8988T (cell line): ENCODE measurements around the gene SLC30A7.
"Not testable (repeated sequence)": the region's sequence is repeated elsewhere in the genome, so short reads cannot be mapped to it uniquely, and the experiment has no call there.

Source experiments
- DNase-seq: peaks from one replicate; pipeline ENCODE4 v3.0.0; 2011

The SLC30A7 gene

DNA sequence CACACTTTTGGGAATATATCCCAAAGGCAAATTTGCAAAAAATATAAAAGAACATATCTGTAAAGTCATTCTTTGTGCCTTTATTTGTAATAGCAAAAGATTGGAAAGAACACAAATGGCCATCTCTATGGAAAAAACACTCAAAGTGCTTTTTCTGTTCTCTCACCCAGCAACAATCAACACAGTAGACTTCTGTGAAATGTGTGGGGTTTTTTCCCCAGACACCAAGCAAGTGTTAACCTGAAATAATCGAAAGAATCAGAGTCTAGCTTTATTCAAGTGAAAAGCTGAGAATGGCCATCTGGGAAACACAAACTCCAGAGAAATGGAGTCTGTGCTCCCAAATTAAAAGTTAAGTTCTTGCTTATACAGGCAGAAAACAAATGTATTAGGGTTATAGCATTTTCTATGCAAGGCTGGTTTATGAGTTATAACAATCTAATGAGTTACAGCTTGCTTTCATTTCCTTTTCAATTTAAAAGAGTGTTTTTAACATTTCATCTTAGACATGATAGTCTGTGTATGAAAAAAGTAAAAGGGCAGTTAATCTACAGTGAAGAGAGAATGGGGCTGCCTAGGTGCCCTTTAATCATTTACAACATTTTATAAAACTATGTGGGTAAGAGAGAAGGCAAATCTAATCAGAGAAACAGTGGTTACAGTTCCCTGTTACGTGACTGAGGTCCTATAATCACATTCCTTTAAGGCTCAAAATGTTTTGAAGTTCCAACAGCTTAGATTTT lies 46.6 kb downstream of the SLC30A7 start:
- no peak for DNase-seq

DNA sequence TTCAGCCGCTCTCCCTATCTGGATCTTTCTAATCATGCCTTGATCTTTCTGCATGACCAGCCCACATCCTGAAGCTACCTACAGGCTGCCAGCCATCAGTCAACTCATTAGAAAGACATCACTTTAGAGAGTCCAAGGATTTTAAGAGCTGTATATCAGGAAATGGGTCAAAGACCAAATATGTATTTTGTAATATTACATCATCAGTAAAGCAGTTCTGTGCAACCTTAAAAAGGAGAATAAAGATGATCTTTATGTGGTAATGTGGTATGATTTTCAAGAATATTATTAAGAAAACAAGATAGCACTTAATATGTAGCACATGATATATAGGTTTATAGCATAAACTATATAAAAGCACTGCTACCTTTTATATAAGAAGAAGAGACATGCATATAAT lies 47.6 kb downstream of the SLC30A7 start:
- DNase-seq, result no peak

DNA sequence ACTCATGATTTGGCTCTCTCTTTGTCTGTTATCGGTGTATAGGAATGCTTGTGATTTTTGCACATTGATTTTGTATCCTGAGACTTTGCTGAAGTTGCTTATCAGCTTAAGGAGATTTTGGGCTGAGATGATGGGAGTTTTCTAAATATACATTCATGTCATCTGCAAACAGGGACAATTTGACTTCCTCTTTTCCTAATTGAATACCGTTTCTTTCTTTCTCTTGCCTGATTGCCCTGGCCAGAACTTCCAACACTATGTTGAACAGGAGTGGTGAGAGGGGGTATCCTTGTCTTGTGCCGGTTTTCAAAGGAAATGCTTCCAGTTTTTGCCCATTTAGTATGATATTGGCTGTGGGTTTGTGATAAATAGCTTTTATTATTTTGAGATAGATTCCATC lies 50.2 kb downstream of the SLC30A7 start:
- DNase-seq, result not testable (repeated sequence)

DNA sequence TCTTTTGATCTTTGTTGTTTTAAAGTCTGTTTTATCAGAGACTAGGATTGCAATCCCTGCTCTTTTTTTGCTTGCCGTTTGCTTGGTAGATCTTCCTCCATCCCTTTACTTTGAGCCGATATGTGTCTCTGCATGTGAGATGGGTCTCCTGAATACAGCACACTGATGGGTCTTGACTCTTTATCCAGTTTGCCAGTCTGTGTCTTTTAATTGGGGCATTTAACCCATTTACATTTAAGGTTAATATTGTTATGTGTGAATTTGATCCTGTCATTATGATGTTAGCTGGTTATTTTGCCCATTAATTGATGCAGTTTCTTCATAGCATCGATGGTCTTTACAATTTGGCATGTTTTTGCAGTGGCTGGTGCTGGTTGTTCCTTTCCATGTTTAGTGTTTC lies 51.9 kb downstream of the SLC30A7 start:
- DNase-seq, result not testable (repeated sequence)

DNA sequence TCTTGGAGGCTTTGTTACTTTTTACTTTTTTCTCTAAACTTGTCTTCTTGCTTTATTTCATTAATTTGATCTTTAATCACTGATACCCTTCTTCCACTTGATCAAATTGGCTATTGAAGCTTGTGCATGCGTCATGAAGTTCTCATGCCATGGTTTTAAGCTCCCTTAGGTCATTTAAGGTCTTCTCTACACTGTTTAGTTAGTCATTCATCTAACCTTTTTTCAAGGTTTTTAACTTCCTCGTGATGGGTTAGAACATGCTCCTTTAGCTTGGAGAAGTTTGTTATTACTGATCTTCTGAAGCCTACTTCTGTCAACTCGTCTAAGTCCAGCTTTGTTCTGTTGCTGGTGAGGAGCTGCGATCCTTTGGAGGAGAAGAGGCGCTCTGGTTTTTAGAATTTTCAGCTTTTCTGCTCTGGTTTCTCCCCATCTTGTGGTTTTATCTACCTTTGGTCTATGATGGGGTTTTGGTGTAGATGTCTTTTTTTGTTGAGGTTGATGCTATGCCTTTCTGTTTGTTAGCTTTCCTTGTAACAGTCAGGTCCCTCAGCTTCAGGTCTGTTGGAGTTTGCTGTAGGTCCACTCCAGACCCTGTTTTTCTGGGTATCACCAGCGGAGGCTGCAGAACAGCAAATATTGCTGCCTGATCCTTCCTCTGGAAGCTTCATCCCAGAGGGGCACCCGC lies 53.0 kb downstream of the SLC30A7 start:
- not testable (repeated sequence) for DNase-seq

DNA sequence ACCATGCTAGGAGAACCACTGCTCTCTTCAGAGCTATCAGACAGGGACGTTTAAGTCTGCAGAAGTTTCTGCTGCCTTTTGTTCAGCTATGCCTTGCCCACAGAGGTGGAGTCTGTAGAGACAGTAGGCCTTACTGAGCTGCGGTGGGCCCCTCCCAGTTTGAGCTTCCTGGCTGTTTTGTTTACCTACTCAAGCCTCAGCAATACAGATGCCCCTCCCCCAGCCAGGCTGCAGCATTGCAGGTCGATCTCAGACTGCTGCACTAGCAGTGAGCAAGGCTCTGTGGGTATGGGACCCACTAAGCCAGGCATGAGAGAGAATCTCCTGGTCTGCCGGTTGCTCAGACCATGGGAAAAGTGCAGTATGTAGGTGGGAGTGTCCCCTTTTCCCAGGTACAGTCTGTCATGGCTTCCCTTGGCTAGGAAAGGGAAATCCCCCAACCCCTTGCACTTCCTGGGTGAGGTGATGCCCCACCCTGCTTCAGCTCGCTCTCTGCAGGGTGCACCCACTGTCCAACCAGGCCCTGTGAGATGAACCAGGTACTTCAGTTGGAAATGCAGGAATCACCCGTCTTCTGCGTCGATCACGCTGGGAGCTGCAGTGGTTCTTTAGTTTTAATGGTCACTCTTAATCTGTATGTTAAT lies 53.7 kb downstream of the SLC30A7 start:
- DNase-seq, result not testable (repeated sequence)

DNA sequence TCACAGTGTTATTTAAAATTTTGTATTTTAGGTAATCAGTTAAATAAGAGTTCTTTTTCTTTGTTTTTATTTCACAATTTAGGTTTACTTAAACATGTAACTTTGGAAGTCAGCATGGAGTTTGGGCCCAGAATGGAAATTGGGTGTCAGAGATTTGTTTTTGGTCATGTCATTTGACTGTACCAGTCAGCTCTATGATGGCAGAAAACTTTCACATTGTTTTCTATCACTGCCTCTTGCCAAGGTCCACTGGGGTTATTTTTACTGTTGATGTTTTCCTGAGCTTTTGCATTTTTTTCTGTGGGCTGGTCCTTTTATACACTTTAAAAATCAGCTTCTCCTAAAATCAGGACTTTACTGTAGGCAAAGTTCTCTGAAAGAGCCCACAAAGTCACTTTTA lies 54.4 kb downstream of the SLC30A7 start:
- no peak for DNase-seq

DNA sequence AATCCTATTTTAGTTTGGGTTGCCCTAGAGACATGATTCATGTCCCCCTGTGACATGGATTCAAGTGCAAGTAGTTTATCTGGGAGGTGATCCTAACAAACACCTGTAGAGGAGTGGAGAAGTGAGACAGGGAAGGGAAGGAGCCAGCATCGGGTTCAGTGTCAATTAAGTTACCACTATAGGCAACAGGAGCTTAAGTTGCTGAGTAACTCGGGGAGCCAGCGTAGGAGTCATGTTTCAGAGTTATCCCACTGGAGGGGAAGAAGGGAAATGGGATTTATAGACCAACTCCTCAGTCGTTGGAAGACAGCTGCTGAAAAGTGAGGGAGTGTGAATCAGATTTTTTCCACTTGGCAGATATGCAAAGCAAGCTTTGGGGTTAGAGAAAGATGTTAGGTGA lies 54.9 kb downstream of the SLC30A7 start:
- no peak for DNase-seq

DNA sequence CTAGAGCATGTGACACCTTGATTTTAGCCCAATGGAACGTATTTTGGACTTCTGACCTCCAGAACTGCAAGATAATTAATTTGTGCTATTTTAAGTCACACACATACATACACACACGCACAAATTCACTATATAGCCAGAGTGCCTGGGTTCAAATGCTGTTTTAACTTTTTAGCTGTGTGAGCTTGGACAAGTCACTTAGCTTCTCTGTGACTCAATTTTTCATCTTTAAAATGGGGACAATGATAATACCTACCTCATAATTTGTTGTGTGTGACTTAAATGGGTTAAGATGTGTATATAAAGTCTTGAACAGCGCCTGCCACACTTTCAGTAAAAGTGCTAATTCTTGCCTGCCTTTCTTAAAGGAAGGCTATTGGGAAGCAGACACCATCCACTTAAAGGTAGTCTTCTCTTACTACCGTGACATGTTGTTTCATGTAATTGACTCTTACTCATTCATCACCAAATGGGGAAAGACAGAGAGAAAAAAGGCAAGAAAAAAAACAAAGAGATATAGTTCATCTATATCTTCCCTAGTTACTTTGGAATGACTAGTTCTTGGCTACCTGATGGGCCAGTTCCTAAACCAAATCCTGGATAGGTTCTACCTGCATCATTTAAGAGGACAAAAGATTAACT lies 56.3 kb downstream of the SLC30A7 start:
- no peak for DNase-seq

DNA sequence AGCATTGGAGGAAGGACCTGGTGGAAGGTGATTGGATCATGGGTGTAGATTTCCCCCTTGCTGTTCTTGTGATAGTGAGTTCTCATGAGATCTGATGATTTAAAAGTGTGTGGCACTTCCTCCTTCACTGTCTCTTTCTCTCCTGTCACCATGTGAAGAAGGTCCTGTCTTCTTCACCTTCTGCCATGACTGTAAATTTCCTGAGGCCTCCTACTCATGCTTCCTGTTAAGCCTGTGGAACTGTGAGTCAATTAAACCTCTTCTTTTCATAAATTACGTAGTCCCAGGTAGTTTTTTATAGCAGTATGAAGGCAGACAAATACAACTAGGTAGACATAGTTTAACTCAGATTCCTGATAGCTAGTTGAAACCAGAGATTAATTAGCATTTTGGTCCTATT lies 57.1 kb downstream of the SLC30A7 start:
- DNase-seq, result not testable (repeated sequence)

DNA sequence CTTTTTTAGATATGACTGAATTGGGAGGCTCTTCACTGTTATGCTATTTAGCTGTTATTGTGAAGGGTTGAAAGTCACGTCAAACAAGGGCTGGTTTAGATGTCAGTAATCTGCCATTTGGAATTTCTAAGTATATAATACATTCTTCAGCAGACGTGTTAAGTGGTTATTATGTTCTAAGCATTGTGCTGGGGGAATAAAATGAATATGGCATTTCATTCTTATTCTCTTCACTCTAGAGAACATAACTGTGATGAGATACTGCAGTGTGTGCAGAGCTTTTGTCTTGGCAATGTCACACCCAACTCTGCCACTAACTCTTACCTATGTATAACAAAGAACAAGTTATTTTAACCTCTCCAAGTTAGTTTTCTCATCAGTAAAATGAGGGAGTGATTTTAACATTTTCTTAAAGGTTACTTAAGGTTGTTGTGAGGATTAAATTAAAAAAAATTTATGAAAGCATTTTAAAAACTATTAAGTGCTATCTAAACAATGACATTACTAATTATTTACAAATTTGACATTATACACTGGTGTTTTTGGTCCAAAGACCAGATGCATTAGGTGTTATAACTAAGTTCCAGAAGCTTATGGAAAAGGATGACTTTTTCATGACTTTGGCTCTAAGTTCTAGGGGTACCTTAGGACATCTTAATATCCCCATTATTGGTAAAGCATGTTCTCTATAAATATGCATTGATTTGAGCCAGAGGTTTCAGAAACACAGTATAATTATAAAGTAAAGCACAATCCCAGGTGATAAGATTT lies 58.3 kb downstream of the SLC30A7 start:
- DNase-seq, result no peak

DNA sequence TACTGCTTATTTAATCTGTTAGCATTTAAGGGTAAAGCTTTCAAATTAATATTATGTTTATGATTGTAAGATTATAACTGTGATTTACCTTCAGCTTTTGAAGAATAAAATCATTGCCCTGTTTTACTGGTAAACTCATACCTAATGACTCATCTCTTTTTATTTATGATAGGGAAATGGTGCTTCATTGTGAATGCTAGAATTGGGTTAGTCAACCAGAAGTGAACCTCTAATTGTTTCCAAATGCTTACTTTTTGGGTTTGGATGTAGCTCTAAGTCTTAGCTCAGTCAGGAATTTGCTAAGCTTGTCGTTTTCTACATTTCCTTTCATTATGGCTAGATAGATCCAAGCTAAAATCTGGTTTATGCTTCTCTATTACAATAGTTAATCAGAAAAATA lies 59.4 kb downstream of the SLC30A7 start:
- DNase-seq, result no peak

DNA sequence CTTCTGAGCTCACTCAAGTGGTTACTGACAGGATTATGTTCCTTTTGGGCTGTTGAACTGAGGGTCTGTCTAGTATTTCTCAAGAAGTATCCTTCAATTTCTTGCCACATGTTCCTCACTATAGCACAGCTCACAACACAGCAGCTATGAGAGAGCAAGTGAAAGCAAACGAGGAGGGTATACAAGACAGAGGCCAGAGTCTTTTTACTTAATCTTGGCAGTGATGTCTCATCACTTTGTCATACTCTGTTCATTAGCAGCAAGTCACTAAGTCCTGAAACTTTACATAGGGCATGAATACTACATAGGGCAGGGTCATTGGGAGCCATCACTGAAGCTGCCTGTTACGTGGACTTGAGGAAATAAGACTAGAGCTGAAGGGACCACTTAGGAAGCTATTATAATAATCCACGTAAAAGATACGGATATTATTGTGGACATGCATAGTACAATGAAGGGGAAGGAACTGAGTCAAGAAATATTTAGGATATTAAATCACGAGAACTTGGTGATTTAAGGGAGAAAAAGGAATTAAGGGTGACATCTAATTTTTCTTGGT lies 63.7 kb downstream of the SLC30A7 start:
- DNase-seq, result no peak

DNA sequence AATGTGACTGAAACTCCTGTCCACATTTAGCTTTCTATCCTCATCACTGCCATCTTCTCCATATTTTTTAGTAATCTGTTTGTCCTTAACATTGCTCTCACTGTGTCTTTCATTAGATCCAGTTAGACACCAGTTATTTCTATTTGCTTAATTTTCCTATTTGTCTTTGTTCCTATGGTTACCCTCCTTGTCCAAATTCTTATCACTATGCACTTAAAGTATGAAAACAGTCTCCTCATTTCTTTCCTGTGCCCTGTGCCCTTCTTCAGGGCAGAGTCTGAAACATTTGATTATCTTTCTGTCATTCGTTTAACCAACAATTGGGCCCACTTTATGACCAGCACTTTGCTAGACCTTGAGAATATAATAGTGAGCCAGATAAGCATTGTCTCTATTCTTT lies 64.2 kb downstream of the SLC30A7 start:
- DNase-seq, result no peak

DNA sequence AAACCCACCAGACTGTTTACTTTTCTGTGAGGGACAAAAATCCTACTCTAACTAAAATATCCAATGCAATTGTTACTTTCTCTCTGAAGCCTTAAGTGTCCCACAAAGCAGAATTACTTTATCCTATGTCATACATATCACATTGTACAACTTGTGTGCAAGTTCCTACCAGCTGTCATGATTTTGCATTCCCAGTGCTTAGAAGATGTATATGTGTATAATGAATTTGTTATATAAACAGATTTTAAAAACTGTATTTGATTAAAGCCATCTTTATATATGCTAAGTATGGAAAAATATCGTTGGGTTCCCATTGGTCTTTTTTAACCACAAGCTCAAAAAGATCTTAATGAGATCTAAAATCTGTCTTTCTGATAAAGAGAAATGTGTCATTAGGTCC lies 72.7 kb downstream of the SLC30A7 start:
- DNase-seq, result no peak

DNA sequence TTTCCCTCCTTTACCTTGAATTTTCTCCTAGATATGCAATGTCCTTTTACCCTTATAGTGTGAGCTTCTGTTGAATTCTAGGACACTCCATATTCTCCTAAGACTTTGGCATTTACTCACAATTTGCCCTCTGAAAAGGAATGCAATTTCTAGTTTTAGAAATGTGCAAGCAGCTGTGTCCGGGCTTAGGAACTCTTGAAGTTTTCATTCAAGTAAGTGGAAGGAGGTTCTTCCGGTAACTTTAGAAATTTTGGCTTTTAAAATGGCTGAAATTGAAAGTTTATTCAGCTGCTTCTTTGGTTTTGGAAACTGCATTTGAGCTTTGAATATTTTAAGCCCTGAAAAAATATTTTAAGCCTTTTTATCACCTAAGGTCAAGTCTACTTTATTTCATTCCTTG lies 73.4 kb downstream of the SLC30A7 start:
- DNase-seq, result no peak

DNA sequence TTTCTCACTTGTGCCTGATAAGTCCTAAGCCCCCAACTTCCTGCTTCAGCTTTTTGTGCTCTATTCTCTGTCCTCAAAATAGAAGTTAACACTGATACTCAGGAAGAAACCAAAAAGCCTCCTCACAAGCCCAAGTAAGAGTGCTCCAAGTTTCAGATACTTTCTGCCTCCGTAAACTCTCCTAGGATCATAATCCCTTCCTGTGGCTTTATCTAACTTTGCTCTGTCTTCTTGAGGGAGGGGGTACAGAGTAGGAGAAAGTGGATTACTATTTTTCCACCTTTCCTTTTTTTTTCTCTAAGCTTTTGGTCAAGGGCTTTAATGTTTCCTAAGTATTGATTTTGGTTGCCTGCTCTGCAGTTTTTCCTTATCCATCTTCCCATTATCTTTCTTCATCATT lies 75.1 kb downstream of the SLC30A7 start:
- DNase-seq, result no peak

DNA sequence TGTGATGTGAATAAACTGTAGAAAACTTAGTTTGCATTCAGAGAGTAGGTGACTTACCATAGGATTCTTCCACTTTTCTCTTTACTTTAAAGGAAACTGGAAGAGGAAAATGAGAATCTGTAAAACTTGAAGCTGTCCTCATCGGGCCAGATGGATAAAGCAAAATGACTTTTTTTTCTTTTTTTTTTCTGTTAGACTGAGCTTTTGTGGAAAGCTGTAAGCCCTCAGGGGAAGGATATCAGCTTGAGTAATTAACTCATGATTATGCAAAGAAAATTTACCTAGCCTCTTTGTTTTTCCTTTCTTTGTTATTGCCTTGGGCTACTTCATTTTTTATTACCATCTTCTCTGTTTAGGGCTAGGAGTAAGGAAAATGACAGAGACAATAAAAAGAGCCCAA lies 76.3 kb downstream of the SLC30A7 start:
- DNase-seq, result no peak

DNA sequence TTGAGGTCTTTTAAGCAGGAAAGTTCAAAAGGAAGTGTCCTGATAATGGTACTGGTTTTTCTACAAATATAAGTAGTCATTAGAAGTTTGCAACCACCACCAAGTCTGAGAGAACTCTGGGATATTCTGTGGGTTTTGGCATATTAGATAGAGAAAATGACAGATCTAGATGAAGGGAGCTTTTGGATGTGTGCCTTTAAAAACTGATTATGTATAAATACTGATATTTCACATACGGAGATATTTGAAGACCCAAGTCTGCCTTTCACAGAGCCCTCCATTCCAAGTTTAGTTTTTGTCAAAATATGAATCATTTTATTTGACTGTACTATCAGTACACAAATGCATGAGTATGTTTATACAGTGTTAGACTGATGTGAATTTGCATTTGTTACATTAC lies 81.0 kb downstream of the SLC30A7 start:
- DNase-seq, result no peak

DNA sequence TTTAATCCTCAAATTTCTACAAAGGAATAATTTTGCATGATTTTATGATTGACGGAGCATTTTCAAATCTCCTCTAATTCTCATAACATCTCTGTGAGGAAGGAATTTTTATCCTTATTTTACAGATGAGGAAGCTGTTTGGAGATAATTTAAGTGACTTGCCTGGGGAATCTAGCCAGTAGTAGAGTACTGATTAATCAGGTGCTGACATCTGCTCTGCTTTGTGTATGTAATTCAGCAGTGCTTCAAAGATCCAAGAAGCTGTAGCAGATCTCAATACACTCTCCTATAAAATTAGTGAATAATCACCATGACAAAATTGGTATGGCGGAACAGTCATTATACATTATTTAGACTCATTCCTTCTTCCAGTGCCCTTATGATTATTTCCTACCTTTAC lies 83.7 kb downstream of the SLC30A7 start:
- DNase-seq, result no peak

DNA sequence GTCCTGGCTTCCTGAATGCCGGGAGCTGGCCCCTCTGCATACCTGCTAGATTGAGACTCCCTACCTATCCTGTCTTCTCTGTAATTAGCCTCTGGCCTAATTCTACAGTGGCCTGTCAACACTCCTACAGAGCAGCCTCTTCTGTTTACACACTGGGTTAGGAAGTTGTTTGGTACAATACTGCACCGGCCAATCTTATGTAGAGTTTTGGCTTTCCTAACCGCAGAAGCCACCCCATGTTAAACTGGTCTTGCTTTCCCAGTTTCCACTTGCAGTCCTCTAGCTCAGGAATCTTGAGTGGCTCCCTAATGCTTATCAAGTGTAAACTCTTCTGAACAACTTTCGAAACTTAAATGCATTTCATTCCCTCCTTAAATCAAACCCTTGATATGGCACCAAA lies 86.9 kb downstream of the SLC30A7 start:
- DNase-seq, result no peak

DNA sequence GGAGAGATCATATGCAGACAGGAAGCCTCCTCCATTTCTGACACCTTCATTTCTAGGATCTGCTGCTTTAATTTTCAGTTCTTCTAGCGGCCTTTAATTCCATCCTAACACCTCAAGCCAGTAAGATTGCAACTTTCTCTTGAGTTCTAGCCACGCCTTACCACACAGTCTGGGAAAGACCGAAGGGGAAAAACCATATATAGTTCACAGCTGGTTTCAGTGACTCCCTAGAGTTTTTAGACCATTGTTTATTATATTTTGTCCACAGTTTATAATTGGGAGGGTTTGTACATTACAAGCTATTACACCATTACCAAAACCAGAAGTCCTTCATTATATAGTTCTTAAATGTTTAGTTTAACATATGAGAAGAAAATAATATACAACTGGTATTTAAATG lies 92.2 kb downstream of the SLC30A7 start:
- no peak for DNase-seq
